Measurements from ENCODE around the gene FTO. TPM values are rescaled to one million over a fixed set of nuclear protein-coding genes. Genes with fewer than 3 reads are reported as not detected.

FTO gene
- total RNA-seq, 1 donor from 2014 or later: 106 TPM

GRCh38 chr16:53766304-53767016, 62.5 kb downstream of the FTO start:
- peaks cover 9% of the 10 kb centered on the region for H3K4me1 Mint-ChIP-seq (ENCODE audit: low read depth, unreplicated experiment)
- DNase-seq: no peak
- no peaks in the 10 kb centered on the region for H3K36me3 Mint-ChIP-seq (ENCODE audit: unreplicated experiment)
- no peaks in the 10 kb centered on the region for H3K9me3 Mint-ChIP-seq (ENCODE audit: unreplicated experiment)
- TF ChIP-seq CTCF (IDR thresholded peaks at IDR 0.05; ENCODE audit: partially characterized antibody, unreplicated experiment): no peak
- H3K27ac Mint-ChIP-seq (ENCODE audit: unreplicated experiment): no peak overlapping the region
- no peaks in the 10 kb centered on the region for H3K27me3 Mint-ChIP-seq (ENCODE audit: unreplicated experiment)
- H3K4me3 Mint-ChIP-seq (ENCODE audit: unreplicated experiment): no peak overlapping the region

GRCh38 chr16:53768167-53768566, 64.2 kb downstream of the FTO start:
- Mint-ChIP-seq H3K4me1 (ENCODE audit: low read depth, unreplicated experiment) (peaks cover 6% of the 10 kb centered on the region), H3K9me3 (ENCODE audit: unreplicated experiment) (no peaks in the 10 kb centered on the region), H3K36me3 (ENCODE audit: unreplicated experiment) (no peaks in the 10 kb centered on the region), H3K4me3 (ENCODE audit: unreplicated experiment) (no peak overlapping the region), H3K27me3 (ENCODE audit: unreplicated experiment) (no peaks in the 10 kb centered on the region), H3K27ac (ENCODE audit: unreplicated experiment) (no peak overlapping the region)
- DNase-seq: no peak
- no peak for TF ChIP-seq CTCF (IDR thresholded peaks at IDR 0.05; ENCODE audit: partially characterized antibody, unreplicated experiment)

- no peak overlapping the region for H3K27ac Mint-ChIP-seq (ENCODE audit: unreplicated experiment)
- DNase-seq: no peak
- H3K27me3 Mint-ChIP-seq (ENCODE audit: unreplicated experiment): no peaks in the 10 kb centered on the region
- peaks cover 3% of the 10 kb centered on the region for H3K4me1 Mint-ChIP-seq (ENCODE audit: low read depth, unreplicated experiment)
- no peak overlapping the region for H3K4me3 Mint-ChIP-seq (ENCODE audit: unreplicated experiment)
- H3K9me3 Mint-ChIP-seq (ENCODE audit: unreplicated experiment): no peaks in the 10 kb centered on the region
- no peaks in the 10 kb centered on the region for H3K36me3 Mint-ChIP-seq (ENCODE audit: unreplicated experiment)
- no peak for TF ChIP-seq CTCF (IDR thresholded peaks at IDR 0.05; ENCODE audit: partially characterized antibody, unreplicated experiment)
These were observed 64.6 kb downstream of the FTO start for GRCh38 chr16:53768593-53768992.

GRCh38 chr16:53769185-53769584, 65.2 kb downstream of the FTO start:
- no peak overlapping the region for H3K27ac Mint-ChIP-seq (ENCODE audit: unreplicated experiment)

More at GRCh38 chr16:53769185-53769584, 65.2 kb downstream of the FTO start:
- Mint-ChIP-seq H3K36me3 (ENCODE audit: unreplicated experiment) (no peaks in the 10 kb centered on the region), H3K27me3 (ENCODE audit: unreplicated experiment) (no peaks in the 10 kb centered on the region), H3K9me3 (ENCODE audit: unreplicated experiment) (no peaks in the 10 kb centered on the region), H3K4me3 (ENCODE audit: unreplicated experiment) (no peak overlapping the region), H3K4me1 (ENCODE audit: low read depth, unreplicated experiment) (peaks cover 2% of the 10 kb centered on the region)
- no peak for TF ChIP-seq CTCF (IDR thresholded peaks at IDR 0.05; ENCODE audit: partially characterized antibody, unreplicated experiment)
- no peak for DNase-seq
